Measurements from ENCODE around the gene COMMD9.
A peak's percentile ranks its signal among the peaks of the same experiment; 100 is the strongest.

DNA sequence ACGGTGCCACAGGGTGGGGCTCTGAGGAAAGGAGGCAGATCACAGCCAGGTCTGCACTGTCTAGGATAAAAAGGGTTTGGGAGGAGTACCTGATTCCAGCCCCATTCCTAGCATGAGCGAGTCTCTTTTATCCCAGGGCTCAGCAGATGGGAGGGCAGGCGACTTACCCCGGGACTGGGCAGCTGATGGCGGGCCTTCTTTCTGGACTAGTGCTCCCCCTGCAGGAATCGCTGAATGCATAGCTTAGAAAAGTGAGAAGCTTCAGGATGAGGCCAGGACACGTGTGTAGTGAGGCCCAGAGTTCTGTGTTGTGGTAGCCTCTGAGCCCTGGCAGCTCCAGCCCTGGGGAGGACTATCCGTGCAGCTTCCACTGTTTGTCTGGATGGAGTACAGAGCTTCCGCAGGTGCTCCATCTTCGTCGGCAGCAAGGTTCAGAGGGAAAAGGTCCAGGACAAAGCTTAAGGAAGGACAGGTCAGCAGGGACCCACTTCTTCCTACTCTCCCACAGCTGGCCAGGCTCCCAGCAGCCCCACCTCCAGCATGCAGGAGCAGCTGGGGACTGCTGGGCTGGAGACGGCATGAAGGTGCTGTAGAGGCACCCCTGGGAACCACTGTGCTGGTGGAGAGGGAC is 30.4 kb downstream of the COMMD9 start:
- no peak for TF ChIP-seq POLR2A (IDR thresholded peaks at IDR 0.05)
- TF ChIP-seq, protein P1, sequence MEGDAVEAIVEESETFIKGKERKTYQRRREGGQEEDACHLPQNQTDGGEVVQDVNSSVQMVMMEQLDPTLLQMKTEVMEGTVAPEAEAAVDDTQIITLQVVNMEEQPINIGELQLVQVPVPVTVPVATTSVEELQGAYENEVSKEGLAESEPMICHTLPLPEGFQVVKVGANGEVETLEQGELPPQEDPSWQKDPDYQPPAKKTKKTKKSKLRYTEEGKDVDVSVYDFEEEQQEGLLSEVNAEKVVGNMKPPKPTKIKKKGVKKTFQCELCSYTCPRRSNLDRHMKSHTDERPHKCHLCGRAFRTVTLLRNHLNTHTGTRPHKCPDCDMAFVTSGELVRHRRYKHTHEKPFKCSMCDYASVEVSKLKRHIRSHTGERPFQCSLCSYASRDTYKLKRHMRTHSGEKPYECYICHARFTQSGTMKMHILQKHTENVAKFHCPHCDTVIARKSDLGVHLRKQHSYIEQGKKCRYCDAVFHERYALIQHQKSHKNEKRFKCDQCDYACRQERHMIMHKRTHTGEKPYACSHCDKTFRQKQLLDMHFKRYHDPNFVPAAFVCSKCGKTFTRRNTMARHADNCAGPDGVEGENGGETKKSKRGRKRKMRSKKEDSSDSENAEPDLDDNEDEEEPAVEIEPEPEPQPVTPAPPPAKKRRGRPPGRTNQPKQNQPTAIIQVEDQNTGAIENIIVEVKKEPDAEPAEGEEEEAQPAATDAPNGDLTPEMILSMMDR (IDR thresholded peaks at IDR 0.05): peak; percentile 44 to 65 (median 53)

All from testis (tissue), 2 donors.